GM18909 (cell line): ENCODE measurements around the gene MTM1.

ENCODE experiments used
- ATAC-seq: cut with Tn5 transposase; IDR thresholded peaks from one replicate; pipeline ENCODE4 v1.9.1; 2021; ENCODE audit warnings: mild to moderate bottlenecking; ENCODE audit not compliant: unreplicated experiment, poor library complexity

The MTM1 gene

GRCh38 chrX:150568320-150569154 is at the start of gene MTM1:
MTM1 (plus strand) TSS chrX:150568621; CDS start chrX:150592615, 23,994 bp downstream.
- peak; percentile 93 for ATAC-seq

- ATAC-seq, result no peak
These were observed 45.9 kb upstream of the MTM1 start for GRCh38 chrX:150522494-150522893.

- ATAC-seq, result no peak
These were observed 43.1 kb upstream of the MTM1 start for GRCh38 chrX:150525061-150525919.

GRCh38 chrX:150526692-150527091 is 41.7 kb upstream of the MTM1 start:
- no peak for ATAC-seq

- no peak for ATAC-seq
These were observed 41.3 kb upstream of the MTM1 start for GRCh38 chrX:150527108-150527507.

GRCh38 chrX:150529587-150529986 is 38.8 kb upstream of the MTM1 start:
- ATAC-seq, result no peak

GRCh38 chrX:150530821-150531220 is 37.6 kb upstream of the MTM1 start:
- ATAC-seq, result no peak

- no peak for ATAC-seq
These were observed 37.0 kb upstream of the MTM1 start for GRCh38 chrX:150531467-150531866.

GRCh38 chrX:150533863-150534262 is 34.6 kb upstream of the MTM1 start:
- ATAC-seq, result no peak

- ATAC-seq, result no peak
These were observed 31.8 kb upstream of the MTM1 start for GRCh38 chrX:150536455-150537116.

GRCh38 chrX:150537851-150538250 is 30.6 kb upstream of the MTM1 start:
- no peak for ATAC-seq

- ATAC-seq, result no peak
These were observed 27.5 kb upstream of the MTM1 start for GRCh38 chrX:150540965-150541364.

GRCh38 chrX:150542846-150543229 is 25.6 kb upstream of the MTM1 start:
- ATAC-seq, result peak; percentile 24

GRCh38 chrX:150543230-150544155 is 24.9 kb upstream of the MTM1 start:
- ATAC-seq, result peak; percentile 58

- no peak for ATAC-seq
These were observed 24.1 kb upstream of the MTM1 start for GRCh38 chrX:150544222-150544787.

- no peak for ATAC-seq
These were observed 23.3 kb upstream of the MTM1 start for GRCh38 chrX:150544835-150545770.

GRCh38 chrX:150546711-150547153 is 21.7 kb upstream of the MTM1 start:
- ATAC-seq, result no peak

- ATAC-seq, result peak; percentile 58
These were observed 20.9 kb upstream of the MTM1 start for GRCh38 chrX:150547375-150548115.
